NCI-H2107 treated with DMSO at 0.1 percent for 48 hours (cell line): ENCODE measurements around the gene TBC1D3H.
"Not testable (repeated sequence)": the region's sequence is repeated elsewhere in the genome, so short reads cannot be mapped to it uniquely, and the experiment has no call there.

Experiments
- DNase-seq: peaks from one replicate; lab custom pipeline; 2025; ENCODE audit not compliant: unreplicated experiment; lab: John Stamatoyannopoulos, UW

Gene TBC1D3H

DNA sequence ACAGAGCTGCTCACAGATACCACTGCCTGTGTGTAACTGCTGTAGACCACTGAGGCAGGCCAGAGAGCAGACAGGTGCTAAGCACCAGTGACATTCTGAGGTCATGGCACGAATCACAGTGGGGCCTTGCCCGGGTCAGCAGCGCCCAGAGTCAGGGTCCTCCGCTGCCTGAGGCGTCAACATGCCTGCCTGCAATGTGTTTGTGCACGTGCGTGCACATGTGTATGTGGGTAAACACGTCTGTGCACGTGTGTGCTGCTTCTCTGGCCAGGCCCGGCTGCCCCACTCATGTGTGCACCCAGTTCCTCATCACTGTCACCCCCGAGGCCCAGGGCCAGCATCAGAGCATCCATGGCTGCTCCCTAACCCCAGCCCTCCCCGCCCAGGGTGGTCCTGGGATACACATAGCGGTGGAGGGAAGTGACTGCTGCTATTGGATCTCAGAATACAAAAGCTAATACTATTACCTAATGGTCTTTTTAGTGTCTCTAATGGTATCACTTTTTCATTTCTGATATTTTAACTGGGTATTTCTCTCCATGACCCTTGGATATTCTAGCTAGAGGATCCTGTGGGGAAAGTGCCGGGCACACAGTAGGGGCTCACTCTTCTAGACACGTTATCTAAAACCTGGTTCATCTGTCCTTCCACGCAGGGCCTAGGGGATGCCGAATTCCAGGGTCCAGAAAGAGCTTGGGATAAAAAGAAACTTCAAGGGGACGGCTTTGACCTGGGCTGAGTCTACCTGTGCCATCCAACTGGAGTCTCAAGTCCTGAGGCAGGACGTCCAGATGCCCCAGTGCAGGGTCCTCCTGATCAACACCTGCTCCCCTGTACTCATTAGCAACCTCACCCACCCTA is at the start of gene TBC1D3H:
Gene TBC1D3H (minus strand): TSS at position 51 of the 861 bp plus-strand sequence. CDS start 1,540 bp downstream, outside the sequence.
- not testable (repeated sequence) for DNase-seq

DNA sequence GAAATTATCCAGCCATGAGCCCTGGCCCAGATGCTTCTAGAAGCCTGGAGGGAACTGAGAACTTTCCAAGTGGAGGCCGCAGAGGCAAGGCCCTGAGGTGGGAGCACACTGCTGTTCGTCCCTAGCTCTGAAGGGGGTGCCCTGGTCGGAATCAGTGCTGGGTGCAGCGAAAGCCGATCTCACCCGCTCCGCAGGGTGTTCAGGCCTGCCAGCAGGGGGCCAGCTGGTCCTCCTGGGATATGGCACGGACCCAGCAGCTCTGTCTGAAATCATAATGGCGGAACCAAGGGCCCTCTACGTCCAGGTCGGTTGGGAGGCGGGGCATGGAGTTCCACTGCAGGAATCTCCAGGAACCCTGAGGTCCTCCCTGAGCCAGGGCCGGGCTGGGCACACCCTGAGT is 40.7 kb upstream of the TBC1D3H start:
- DNase-seq, result not testable (repeated sequence)

DNA sequence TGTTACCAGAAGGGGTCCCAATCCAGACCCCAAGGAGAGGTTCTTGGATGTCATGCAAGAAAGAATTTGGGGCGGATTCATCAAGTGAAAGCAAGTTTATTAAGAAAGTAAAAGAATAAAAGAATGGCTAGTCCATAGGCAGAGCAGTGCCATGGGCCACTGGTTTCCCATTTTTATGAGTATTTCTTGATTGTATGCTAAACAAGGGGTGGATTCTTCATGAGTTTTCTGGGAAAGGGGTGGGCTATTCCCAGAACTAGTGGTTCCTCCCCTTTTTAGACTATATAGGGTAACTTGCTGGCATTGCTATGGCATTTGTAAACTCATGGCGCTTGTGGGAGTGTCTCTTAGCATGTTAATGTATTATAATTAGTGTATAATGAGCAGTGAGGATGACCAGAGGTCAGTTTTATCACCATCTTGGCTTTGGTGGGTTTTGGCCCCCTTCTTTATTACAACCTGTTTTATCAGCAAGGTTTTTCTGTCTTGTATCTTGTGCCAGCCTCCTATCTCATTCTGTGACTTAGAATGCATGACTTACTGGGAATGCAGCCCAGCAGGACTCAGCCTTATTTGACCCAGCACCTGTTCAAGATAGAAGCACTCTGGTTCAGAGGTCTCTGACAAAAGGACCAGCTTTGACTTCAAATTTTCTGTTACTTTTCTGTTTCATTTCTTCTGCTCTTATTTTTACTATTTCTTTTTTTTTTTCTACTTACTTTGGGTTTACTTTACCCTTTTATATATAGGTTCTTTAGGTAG is 27.1 kb upstream of the TBC1D3H start:
- DNase-seq, result not testable (repeated sequence)

DNA sequence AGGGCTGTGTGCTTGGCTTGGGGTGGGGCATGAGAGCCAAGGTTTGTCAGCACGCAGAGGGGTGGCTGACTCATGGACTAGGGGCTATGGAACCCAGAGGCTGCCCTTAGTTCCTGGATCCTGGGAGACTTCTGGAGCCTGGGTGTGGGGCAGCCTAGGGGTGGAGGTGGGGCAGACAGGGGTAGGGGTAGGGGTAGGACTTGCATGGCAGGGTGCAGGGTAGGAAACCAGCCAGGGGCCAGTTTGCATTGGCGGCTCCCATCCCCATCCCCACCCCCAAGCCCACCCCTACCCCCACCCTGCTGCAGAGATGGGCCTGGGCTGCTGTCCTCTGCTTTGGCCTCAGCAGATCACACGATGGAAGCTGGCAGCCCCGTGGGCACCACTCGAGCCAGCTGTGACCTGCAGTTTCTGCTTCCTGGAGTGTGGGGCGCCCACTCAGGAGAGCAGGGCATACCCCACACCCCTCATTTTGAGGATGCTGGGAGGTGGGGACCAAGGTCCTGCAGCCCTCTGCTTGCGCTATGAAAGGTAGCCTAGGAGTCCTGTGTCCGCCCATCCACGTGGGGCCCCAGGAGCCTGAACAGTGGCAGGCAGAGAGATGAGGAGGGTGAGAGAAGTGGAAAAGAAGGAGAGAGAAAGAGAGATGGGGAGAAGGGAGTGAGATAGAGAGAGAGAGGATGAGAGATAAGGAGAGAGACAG is 2.9 kb upstream of the TBC1D3H start:
- DNase-seq, result not testable (repeated sequence)

DNA sequence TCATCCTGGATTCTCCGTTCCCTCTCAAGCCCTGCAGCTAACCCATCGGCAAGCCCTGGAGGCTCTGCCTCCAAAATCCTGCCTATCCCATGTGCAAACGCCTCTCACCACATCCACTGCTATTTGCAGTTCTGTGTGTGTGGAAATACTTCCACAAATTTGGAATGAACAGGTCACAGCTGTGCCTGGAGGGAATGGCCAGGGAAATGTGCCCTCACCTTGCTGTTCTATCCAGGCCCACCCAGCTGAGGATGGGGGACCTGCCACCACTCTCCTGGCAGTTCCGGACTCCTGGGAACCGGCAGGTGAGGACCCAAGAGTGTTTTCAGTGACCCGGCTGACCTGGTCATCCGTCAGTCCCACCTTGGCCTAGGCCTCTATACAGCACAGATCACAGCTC is 12.3 kb downstream of the TBC1D3H start:
- DNase-seq, result not testable (repeated sequence)

DNA sequence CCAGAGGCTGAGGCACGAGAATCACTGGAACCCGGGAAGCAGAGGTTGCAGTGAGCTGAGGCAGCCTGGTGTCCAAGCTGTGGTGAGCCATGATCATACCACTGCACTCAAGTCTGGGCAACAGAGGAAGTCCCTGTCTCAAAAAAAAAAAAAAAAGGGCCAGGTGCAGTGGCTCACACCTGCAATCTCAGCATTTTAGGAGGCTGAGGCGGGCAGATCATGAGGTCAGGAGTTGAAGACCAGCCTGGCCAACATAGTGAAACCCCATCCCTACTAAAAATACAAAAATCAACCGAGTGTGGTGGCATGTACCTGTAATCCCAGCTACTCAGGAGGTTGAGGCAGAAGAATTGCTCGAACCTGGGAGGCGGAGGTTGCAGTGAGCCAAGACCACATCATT is 25.7 kb downstream of the TBC1D3H start:
- not testable (repeated sequence) for DNase-seq
